ENCODE data around the gene KRTDAP.
"Not testable (repeated sequence)": the region's sequence is repeated elsewhere in the genome, so short reads cannot be mapped to it uniquely, and the experiment has no call there.

KRTDAP gene

GRCh38 chr19:35487656-35488182 is 2.5 kb downstream of the KRTDAP start:
- no peak overlapping the region for H3K4me3 ChIP-seq (ENCODE audit: low read depth, low read length)
- DNase-seq (ENCODE audit: low read depth, low spot score), result no peak
- in situ Hi-C loops (cut with HindIII; ENCODE audit: low sequenced_read_pairs), result no loop called here
- no peak for TF ChIP-seq CTCF (IDR thresholded peaks at IDR 0.05; ENCODE audit: low read depth, low read length)

- no peak overlapping the region for H3K4me3 ChIP-seq (ENCODE audit: low read depth, low read length)
- no peak for DNase-seq (ENCODE audit: low read depth, low spot score)
- no peak for TF ChIP-seq CTCF (IDR thresholded peaks at IDR 0.05; ENCODE audit: low read depth, low read length)
- in situ Hi-C loops (cut with HindIII; ENCODE audit: low sequenced_read_pairs), result no loop called here
Measured at GRCh38 chr19:35486268-35486708, 4.0 kb downstream of the KRTDAP start.

GRCh38 chr19:35484252-35485036 is 5.8 kb downstream of the KRTDAP start:
- no peak for DNase-seq (ENCODE audit: low read depth, low spot score)
- in situ Hi-C loops (cut with HindIII; ENCODE audit: low sequenced_read_pairs), result no loop called here
- no peak for TF ChIP-seq CTCF (IDR thresholded peaks at IDR 0.05; ENCODE audit: low read depth, low read length)

GRCh38 chr19:35483089-35483488 is 7.2 kb downstream of the KRTDAP start:
- in situ Hi-C loops (cut with HindIII; ENCODE audit: low sequenced_read_pairs), result no loop called here
- TF ChIP-seq CTCF (IDR thresholded peaks at IDR 0.05; ENCODE audit: low read depth, low read length), result no peak
- no peak for DNase-seq (ENCODE audit: low read depth, low spot score)

More at GRCh38 chr19:35484252-35485036, 5.8 kb downstream of the KRTDAP start:
- H3K4me3 ChIP-seq (ENCODE audit: low read depth, low read length), result no peak overlapping the region

GRCh38 chr19:35478794-35479677 is 11.2 kb downstream of the KRTDAP start:
- no peak for TF ChIP-seq CTCF (IDR thresholded peaks at IDR 0.05; ENCODE audit: low read depth, low read length)
- in situ Hi-C loops (cut with HindIII; ENCODE audit: low sequenced_read_pairs), result no loop called here
- no peak overlapping the region for H3K4me3 ChIP-seq (ENCODE audit: low read depth, low read length)
- no peak for DNase-seq (ENCODE audit: low read depth, low spot score)

More at GRCh38 chr19:35483089-35483488, 7.2 kb downstream of the KRTDAP start:
- H3K4me3 ChIP-seq (ENCODE audit: low read depth, low read length), result no peak overlapping the region

GRCh38 chr19:35476149-35476548 is 14.1 kb downstream of the KRTDAP start:
- no peak for TF ChIP-seq CTCF (IDR thresholded peaks at IDR 0.05; ENCODE audit: low read depth, low read length)
- DNase-seq (ENCODE audit: low read depth, low spot score), result no peak
- no peak overlapping the region for H3K4me3 ChIP-seq (ENCODE audit: low read depth, low read length)
- in situ Hi-C loops (cut with HindIII; ENCODE audit: low sequenced_read_pairs), result no loop called here

- H3K4me3 ChIP-seq (ENCODE audit: low read depth, low read length); in situ Hi-C loops (cut with HindIII; ENCODE audit: low sequenced_read_pairs); DNase-seq (ENCODE audit: low read depth, low spot score): not testable (repeated sequence)
Measured at GRCh38 chr19:35474594-35474993, 15.7 kb downstream of the KRTDAP start.
